Muscle of arm (tissue), 12 donors: Measurements from ENCODE around the gene CPO. TPM values are rescaled to one million over a fixed set of nuclear protein-coding genes. Genes with fewer than 3 reads are reported as not detected.

Experiments
- DNase-seq: peaks from one replicate; pipeline ENCODE4 v3.0.0-alpha.2; 2013
- polyA plus RNA-seq, 12 donors: library from polyadenylated mRNA; unstranded; fragments of 120-200 nt; gene quantifications; one replicate each; pipeline ENCODE4 v1.2.1, GENCODE V29; 2013; ENCODE audit not compliant: insufficient read length in 12 of 12

CPO gene
- polyA plus RNA-seq, 12 donors = 0.18 to 0.67 (median 0.33) TPM; not detected in 4

DNA sequence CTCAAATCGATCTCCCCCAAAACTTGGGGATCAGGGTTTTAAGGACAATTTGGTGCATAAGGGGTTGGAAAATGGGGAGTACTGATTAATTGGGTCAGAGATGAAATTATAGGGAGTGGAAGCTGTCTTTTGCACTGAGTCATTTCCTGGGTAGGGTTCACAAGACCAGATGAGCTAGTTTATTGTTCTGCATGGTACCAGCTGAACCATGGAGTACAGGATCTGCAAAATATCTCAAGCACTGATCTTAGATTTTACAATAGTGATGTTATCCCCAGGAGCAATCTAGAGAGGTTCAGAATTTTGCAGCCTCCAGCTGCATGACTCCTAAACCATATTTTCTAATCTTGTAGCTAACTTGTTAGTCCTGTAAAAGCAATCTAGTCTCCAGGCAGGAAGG, 73.1 kb downstream of the CPO start:
- no peak for DNase-seq

DNA sequence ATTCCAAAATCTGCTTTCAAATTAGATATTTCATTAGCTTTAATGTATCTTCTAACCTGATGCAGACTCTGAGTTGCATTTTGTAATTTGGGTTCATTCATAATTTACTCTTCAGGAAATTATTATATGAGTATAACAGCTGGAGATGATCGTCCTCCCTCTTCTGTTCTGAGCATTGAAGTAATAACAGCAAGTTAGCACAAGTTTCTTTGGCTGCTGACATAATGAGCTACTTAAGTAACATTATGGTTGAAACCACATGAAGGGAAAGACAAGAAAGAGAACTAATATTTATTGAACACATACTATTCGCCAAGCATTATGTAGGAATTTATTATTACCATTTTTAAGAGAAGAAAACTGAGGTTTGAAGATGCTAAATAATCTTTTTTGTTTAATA, 75.1 kb downstream of the CPO start:
- no peak for DNase-seq

DNA sequence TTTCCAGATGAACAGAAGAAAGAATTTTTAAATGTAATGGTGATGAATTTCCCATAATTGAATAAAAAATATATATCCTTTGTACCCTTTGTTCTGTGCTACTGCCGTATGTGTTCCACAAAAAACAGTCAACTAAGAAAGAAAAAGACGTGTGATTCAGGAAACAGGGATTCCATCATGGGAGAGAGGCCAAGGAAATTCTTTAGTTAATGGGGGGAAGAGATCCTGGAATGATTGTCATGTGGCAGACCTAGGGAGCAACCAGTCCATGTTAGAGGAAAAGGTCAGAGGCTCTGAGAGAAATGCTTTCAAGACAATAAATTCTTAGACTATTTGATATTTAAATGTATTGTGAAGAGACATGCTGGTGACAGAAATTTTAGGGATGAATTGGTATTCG, 76.6 kb downstream of the CPO start:
- no peak for DNase-seq

Other genes starting within 250 kb of the CPO start
- gene DYTN, start 221.1 kb upstream of the CPO start, polyA plus RNA-seq = not detected
- gene MDH1B, start 174.2 kb upstream of the CPO start, polyA plus RNA-seq = under 1 TPM in 10 of 12 donors, not detected in 2; 0.21 to 0.97 (median 0.41) TPM
- 10 to 100 TPM in 11 of 12 donors, not detected in 1; 21.0 to 30.4 (median 26.0) TPM for gene FASTKD2, start 173.9 kb upstream of the CPO start, polyA plus RNA-seq
- gene KLF7, start 226.4 kb downstream of the CPO start, polyA plus RNA-seq = 10 to 100 TPM in 11 of 12 donors, not detected in 1; 12.6 to 33.2 (median 15.9) TPM